ENCODE data around the gene OR2H2. TPM values are rescaled to one million over a fixed set of nuclear protein-coding genes. Genes with fewer than 3 reads are reported as not detected.

Gene OR2H2
- total RNA-seq, 3 donors from 2014 or later = not detected

- intact Hi-C loops (cut with DNase I; ENCODE audit: low total_unique reads) = no loop called here
Observed at GRCh38 chr6:29559524-29560287, 25.2 kb upstream of the OR2H2 start, which contains the start of gene UBD. UBD (minus strand) TSS chr6:29559732; CDS start chr6:29559701, 31 bp downstream.

GRCh38 chr6:29561091-29561490, 23.8 kb upstream of the OR2H2 start:
- H3K9me3 ChIP-seq = no peaks in the 10 kb centered on the region
- no peaks in the 10 kb centered on the region for H3K4me1 ChIP-seq
- H3K4me3 ChIP-seq = no peak overlapping the region
- no peaks in the 10 kb centered on the region for H3K36me3 ChIP-seq
- peaks cover 0 to 3% of the 10 kb centered on the region in 2 donors for H3K27me3 ChIP-seq
- intact Hi-C loops (cut with DNase I; ENCODE audit: low total_unique reads) = no loop called here
- H3K27ac ChIP-seq = no peak overlapping the region
- DNase-seq (ENCODE audit: low spot score in 2 of 2) = no peak
- TF ChIP-seq POLR2A (IDR thresholded peaks at IDR 0.05) = no peak
- TF ChIP-seq POLR2AphosphoS5 (IDR thresholded peaks at IDR 0.05) = no peak
- TF ChIP-seq, protein P1, sequence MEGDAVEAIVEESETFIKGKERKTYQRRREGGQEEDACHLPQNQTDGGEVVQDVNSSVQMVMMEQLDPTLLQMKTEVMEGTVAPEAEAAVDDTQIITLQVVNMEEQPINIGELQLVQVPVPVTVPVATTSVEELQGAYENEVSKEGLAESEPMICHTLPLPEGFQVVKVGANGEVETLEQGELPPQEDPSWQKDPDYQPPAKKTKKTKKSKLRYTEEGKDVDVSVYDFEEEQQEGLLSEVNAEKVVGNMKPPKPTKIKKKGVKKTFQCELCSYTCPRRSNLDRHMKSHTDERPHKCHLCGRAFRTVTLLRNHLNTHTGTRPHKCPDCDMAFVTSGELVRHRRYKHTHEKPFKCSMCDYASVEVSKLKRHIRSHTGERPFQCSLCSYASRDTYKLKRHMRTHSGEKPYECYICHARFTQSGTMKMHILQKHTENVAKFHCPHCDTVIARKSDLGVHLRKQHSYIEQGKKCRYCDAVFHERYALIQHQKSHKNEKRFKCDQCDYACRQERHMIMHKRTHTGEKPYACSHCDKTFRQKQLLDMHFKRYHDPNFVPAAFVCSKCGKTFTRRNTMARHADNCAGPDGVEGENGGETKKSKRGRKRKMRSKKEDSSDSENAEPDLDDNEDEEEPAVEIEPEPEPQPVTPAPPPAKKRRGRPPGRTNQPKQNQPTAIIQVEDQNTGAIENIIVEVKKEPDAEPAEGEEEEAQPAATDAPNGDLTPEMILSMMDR (IDR thresholded peaks at IDR 0.05) = no peak

More at GRCh38 chr6:29559524-29560287, 25.2 kb upstream of the OR2H2 start, which contains the start of gene UBD:
- Histone ChIP-seq H3K36me3 (no peaks in the 10 kb centered on the region), H3K27ac (no peak within 1 kb of the TSS), H3K4me1 (no peaks in the 10 kb centered on the region), H3K4me3 (no peak within 1 kb of the TSS), H3K27me3 (peaks cover 0 to 12% of the 10 kb centered on the region in 2 donors), H3K9me3 (no peaks in the 10 kb centered on the region)
- TF ChIP-seq POLR2AphosphoS5 (IDR thresholded peaks at IDR 0.05) = no peak
- TF ChIP-seq POLR2A (IDR thresholded peaks at IDR 0.05) = no peak
- TF ChIP-seq, protein P1 (IDR thresholded peaks at IDR 0.05) = no peak
- no peak for DNase-seq (ENCODE audit: low spot score in 2 of 2)

DNA sequence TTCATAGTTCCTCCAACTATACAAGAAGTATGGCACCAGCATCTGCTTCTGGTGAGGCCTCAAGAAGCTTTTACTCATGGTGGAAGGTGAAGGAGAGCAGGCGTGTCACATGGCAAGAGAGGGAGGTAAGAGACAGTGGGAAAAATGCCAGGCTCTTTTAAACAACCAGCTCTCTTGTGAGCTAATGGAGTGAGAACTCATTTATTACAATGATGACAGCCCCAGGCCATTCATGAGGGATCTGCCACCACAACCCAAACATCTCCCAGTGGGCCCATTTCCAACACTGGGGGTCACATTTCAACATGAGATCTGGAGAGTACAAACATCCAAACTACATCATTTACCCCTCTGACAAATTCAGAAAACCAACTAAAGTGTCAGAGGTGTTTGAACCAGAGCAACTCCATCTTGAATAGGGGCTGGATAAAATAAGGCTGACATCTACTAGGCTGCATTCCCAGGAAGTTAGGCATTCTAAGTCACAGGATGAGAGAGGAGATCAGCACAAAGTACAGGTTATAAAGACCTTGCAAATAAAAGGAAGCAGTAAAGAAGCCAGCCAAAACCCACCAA, 23.2 kb upstream of the OR2H2 start:
- no peaks in the 10 kb centered on the region for H3K36me3 ChIP-seq
- no peak overlapping the region for H3K4me3 ChIP-seq
- H3K4me1 ChIP-seq = no peaks in the 10 kb centered on the region
- H3K27ac ChIP-seq = no peak overlapping the region
- no peak for DNase-seq (ENCODE audit: low spot score in 2 of 2)
- intact Hi-C loops (cut with DNase I; ENCODE audit: low total_unique reads) = no loop called here
- H3K27me3 ChIP-seq = no peaks in the 10 kb centered on the region
- H3K9me3 ChIP-seq = no peaks in the 10 kb centered on the region
- TF ChIP-seq POLR2AphosphoS5 (IDR thresholded peaks at IDR 0.05) (no peak), POLR2A (IDR thresholded peaks at IDR 0.05) (no peak)
- TF ChIP-seq, protein P1 (IDR thresholded peaks at IDR 0.05) = no peak

GRCh38 chr6:29563435-29563965, 21.4 kb upstream of the OR2H2 start:
- TF ChIP-seq POLR2AphosphoS5 (IDR thresholded peaks at IDR 0.05) (no peak), POLR2A (IDR thresholded peaks at IDR 0.05) (no peak)
- TF ChIP-seq, protein P1 (IDR thresholded peaks at IDR 0.05) = no peak
- H3K36me3 ChIP-seq = no peaks in the 10 kb centered on the region
- H3K27me3 ChIP-seq = no peaks in the 10 kb centered on the region
- H3K4me1 ChIP-seq = no peaks in the 10 kb centered on the region
- intact Hi-C loops (cut with DNase I; ENCODE audit: low total_unique reads) = no loop called here
- H3K9me3 ChIP-seq = no peaks in the 10 kb centered on the region
- DNase-seq (ENCODE audit: low spot score in 2 of 2) = no peak
- no peak overlapping the region for H3K4me3 ChIP-seq
- no peak overlapping the region for H3K27ac ChIP-seq

GRCh38 chr6:29564875-29565274, 20.0 kb upstream of the OR2H2 start:
- H3K4me1 ChIP-seq = no peaks in the 10 kb centered on the region
- H3K4me3 ChIP-seq = no peak overlapping the region
- no peak overlapping the region for H3K27ac ChIP-seq
- TF ChIP-seq POLR2AphosphoS5 (IDR thresholded peaks at IDR 0.05) = no peak
- TF ChIP-seq, protein P1 (IDR thresholded peaks at IDR 0.05) = no peak
- TF ChIP-seq POLR2A (IDR thresholded peaks at IDR 0.05) = no peak
- DNase-seq (ENCODE audit: low spot score in 2 of 2) = no peak
- H3K9me3 ChIP-seq = no peaks in the 10 kb centered on the region
- H3K27me3 ChIP-seq = no peaks in the 10 kb centered on the region
- H3K36me3 ChIP-seq = no peaks in the 10 kb centered on the region
- intact Hi-C loops (cut with DNase I; ENCODE audit: low total_unique reads) = no loop called here
